Melanocyte of skin (primary cell): Measurements from ENCODE around the gene CEP19. TPM values are rescaled to one million over a fixed set of nuclear protein-coding genes. Genes with fewer than 3 reads are reported as not detected.

Experiments
- small RNA-seq, 2 donors: library from RNA; depleted of rRNA; stranded (forward); fragments of <200 nt; gene quantifications; one replicate each; pipeline ENCODE3, GENCODE V24; 2012
- total RNA-seq, 2 donors: library from RNA; depleted of rRNA; stranded (reverse); fragments of >200 nt; gene quantifications; 2 replicates each; pipeline ENCODE4 v1.2.3, GENCODE V29; 2012

CEP19 gene, protein sequence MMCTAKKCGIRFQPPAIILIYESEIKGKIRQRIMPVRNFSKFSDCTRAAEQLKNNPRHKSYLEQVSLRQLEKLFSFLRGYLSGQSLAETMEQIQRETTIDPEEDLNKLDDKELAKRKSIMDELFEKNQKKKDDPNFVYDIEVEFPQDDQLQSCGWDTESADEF
- 1 to 10 TPM; 4.3 to 5.9 TPM for total RNA-seq

DNA sequence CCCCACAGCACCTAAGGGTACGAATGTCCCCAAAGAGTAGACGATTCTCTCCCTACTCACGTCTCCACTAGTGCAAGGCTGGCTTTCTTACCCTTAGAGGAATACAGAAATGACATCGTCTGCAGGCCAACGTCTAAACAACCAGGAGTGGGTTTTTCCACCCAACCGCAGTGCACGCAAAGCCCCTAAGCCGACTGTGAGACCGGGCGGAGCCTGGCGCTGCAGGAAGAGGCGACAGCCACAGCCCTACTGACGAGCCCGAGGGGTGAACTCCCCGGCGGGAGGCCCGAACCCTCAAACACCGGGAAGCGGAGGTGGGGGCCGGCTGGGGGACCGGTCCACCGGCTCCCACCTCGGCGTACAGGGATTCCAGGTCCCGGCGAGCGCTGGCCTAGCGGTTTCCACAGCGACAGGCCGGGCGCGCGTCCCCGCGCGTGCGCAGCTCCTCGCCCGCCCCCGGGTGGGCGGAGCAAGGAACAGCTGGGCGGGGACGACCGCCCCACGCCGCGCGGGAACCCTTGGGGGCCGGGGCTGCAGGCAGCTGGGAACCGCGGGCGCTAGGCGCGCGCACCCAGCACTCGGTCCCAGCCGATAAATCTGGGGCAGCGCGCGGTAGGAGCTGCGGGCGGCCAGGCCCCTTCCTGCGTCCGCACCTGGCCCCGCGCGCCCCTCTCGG, at the start of gene CEP19, which contains the start of gene PIGX:
Gene CEP19 (minus strand): TSS at position 413 of the 676 bp plus-strand sequence. CDS start 3,593 bp downstream, outside the sequence.
Gene PIGX (plus strand): TSS at position 540 of the 676 bp plus-strand sequence.

DNA sequence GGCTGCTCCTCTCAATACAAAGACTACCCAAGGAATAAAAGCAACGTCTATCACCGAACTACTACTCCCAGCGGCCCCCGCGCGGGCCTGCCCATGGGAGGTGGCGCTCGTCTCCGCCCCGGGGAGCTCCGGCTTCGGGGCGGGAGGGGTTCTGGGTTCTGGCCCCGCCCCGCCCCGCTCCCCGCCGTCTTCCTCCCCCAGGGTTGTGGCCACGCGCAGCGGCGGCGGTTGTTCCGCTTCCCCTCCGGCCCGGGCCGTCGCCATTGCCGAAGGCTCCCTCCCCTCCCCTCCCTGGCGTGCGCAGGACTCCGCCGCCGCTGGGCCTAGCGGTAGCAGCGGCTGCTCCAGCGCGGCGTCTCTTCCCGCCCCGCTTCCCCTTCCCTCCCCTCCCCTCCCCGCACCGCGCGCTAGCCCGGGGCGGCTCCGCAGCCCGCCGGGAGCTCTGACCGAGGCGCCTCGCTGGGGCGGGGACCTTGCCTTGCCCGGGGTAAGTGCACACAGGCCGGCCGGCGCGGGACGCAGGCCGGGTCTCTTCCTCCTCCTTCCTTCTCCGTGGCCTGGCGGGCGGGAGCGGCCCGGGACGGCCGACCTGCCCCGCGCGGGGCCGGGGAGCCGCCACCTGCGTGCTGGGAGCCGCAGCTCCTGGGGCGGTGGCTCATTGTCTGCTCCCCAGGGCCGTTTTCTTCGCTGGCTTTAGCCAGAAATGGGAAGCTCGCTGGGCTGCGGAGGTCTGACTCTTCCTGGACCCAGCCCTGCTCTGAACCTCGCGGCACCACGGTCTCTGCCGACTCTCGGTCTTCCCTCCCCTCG, 27.8 kb upstream of the CEP19 start, which contains the start of gene PAK2:
Gene PAK2 (plus strand): TSS at position 187 of the 810 bp plus-strand sequence. CDS start 42,790 bp downstream, outside the sequence.

Small RNAs within 50 kb of the gene (small RNA-seq; reads per million reads assigned to genes)
- 0.04 to 0.06 reads per million in 2 donors for gene RNU4-89P
- gene RNU6-646P, result 0.04 to 0.06 reads per million in 2 donors

Other genes with a start within 250 kb of the CEP19 start
- gene RNF168, start 208.5 kb downstream of the CEP19 start, total RNA-seq, result 10 to 100 TPM; 12.4 to 16.0 TPM
- not detected for gene SMCO1, start 196.9 kb downstream of the CEP19 start, total RNA-seq
- gene WDR53, start 143.7 kb downstream of the CEP19 start, total RNA-seq, result 1 to 10 TPM; 5.2 to 7.3 TPM
- 10 to 100 TPM in 1 of 2 donors, 1 to 10 TPM in 1; 6.2 to 11.7 TPM for gene FBXO45, start 143.6 kb downstream of the CEP19 start, total RNA-seq
- gene NRROS, start 72.6 kb downstream of the CEP19 start, total RNA-seq, result 10 to 100 TPM; 10.3 to 16.0 TPM
- 10 to 100 TPM; 32.6 to 49.9 TPM for gene PIGX, start 127 bp upstream of the CEP19 start, total RNA-seq
- 10 to 100 TPM; 27.5 to 38.6 TPM for gene PAK2, start 27.6 kb upstream of the CEP19 start, total RNA-seq
- gene SENP5, start 155.7 kb upstream of the CEP19 start, total RNA-seq, result 10 to 100 TPM; 38.2 to 51.0 TPM
- 10 to 100 TPM; 35.8 to 44.0 TPM for gene NCBP2, start 230.3 kb upstream of the CEP19 start, total RNA-seq